IPS-18c (cell line): ENCODE data around the gene KRTCAP3.
"Not testable (repeated sequence)": the region's sequence is repeated elsewhere in the genome, so short reads cannot be mapped to it uniquely, and the experiment has no call there.

Experiments used
- H3K4me3 ChIP-seq: 2 replicates; pipeline ENCODE4 v1.7.0; 2013; ENCODE audit warnings: low read depth, mild to moderate bottlenecking, low read length, moderate library complexity; ENCODE audit not compliant: insufficient read depth
- H3K9me3 ChIP-seq: one replicate; pipeline ENCODE4 v1.6.1; 2013; ENCODE audit warnings: mild to moderate bottlenecking, low read length, moderate library complexity; ENCODE audit not compliant: control insufficient read depth, insufficient read depth

Gene KRTCAP3, protein sequence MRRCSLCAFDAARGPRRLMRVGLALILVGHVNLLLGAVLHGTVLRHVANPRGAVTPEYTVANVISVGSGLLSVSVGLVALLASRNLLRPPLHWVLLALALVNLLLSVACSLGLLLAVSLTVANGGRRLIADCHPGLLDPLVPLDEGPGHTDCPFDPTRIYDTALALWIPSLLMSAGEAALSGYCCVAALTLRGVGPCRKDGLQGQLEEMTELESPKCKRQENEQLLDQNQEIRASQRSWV

DNA sequence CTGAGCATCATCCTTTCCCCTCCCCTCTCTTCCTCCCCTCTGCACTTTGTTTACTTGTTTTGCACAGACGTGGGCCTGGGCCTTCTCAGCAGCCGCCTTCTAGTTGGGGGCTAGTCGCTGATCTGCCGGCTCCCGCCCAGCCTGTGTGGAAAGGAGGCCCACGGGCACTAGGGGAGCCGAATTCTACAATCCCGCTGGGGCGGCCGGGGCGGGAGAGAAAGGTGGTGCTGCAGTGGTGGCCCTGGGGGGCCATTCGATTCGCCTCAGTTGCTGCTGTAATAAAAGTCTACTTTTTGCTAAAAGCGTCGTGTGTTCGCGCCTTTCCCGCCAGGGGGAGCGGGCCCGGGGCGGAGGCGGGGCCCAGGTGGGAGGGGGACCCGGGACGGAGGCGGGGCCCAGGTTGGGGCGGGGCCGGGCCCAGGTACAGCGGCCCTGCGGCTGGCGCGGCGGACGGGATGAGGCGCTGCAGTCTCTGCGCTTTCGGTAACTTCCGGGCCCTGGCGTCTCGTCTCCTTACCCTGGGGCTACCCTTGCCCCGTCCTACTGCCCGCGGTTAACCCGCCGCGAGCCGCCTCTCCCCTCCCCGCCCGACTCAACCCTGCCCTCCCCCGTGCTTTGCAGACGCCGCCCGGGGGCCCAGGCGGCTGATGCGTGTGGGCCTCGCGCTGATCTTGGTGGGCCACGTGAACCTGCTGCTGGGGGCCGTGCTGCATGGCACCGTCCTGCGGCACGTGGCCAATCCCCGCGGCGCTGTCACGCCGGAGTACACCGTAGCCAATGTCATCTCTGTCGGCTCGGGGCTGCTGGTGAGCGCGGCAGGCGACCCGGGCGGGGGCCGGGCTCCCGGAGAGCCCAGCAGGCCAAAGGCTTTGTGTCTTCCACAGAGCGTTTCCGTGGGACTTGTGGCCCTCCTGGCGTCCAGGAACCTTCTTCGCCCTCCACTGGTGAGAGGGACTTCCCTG lies at the start of gene KRTCAP3:
KRTCAP3 (plus strand) TSS at position 424 of the 962 bp plus-strand sequence; CDS start at position 456, 32 bp downstream.
- H3K9me3 ChIP-seq: no peaks in the 10 kb centered on the region
- peak within 1 kb of the TSS; percentile 63 for H3K4me3 ChIP-seq

DNA sequence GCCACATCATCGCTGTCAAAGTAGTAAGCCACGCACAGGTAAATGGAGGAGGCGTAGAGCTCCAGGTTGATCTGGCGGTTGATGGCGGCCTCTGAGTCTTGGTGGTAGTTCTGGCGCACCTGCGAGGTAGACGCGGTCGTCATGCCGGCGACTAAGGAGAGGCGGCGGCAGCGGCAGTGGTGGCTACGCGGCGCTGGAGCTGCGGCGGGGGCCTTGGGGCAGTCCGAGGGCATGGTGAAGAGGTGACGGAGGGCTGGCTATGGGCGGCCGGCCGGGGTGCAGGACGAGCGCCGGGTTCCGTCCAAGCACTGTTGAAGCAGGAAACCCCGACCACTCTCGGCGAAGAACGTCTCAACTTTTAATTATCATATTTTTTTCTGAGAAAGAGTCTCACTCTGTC lies 49.0 kb upstream of the KRTCAP3 start:
- no peak overlapping the region for H3K4me3 ChIP-seq
- H3K9me3 ChIP-seq: no peaks in the 10 kb centered on the region

DNA sequence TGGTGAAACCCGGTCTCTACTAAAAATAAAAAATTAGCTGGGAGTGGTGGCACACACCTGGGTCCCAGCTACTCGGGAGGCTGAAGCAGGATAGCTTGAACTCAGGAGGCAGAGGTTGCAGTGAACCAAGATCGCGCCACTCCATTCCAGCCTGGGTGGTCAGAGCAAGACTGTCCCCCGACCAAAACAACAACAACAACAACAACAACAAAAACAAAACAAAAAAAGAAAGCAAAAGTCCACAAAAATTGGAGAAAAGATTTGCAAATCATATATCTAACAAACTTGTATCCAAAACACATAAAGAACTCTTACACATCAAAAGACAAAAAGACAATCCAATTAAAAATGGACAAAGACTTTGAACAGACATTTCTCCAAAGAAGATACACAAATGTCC lies 43.2 kb upstream of the KRTCAP3 start:
- no peak overlapping the region for H3K4me3 ChIP-seq
- H3K9me3 ChIP-seq: no peaks in the 10 kb centered on the region

DNA sequence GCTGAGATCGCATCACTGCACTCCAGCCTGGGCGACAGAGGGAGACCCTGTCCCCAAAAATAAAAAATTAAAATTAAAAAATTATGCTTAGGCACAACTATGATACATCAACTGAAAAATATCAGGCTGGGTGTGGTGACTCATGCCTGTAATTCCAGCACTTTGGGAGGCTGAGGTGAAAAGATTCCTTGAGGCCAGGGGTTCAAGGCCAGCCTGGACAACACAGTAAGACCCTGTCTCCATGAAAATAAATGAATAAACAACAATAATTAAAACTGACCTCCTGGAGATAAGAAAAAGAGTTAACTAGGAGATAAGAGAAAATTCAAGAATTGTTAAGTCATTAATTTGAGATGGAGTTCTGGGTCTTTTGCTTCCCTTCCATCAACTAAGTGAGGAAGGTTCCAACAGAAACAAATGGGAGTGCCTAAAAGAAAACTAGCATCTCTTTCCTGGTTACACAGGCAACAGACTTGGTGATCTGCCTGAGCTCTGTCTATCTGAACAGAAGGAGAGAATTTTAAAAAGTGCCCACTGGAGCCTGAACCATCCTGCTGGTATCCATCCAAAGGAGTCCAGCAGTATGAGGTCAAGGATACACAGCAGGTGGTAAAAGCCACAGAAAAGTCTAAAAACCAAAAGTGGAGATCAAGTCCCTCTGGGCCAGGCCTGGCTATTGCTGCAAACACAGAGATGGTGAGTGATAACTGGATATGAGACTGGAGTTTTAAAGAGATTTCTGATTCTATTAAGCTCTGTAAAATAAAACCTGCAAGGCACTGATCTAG lies 41.6 kb upstream of the KRTCAP3 start:
- Histone ChIP-seq H3K4me3 (no peak overlapping the region), H3K9me3 (no peaks in the 10 kb centered on the region)

DNA sequence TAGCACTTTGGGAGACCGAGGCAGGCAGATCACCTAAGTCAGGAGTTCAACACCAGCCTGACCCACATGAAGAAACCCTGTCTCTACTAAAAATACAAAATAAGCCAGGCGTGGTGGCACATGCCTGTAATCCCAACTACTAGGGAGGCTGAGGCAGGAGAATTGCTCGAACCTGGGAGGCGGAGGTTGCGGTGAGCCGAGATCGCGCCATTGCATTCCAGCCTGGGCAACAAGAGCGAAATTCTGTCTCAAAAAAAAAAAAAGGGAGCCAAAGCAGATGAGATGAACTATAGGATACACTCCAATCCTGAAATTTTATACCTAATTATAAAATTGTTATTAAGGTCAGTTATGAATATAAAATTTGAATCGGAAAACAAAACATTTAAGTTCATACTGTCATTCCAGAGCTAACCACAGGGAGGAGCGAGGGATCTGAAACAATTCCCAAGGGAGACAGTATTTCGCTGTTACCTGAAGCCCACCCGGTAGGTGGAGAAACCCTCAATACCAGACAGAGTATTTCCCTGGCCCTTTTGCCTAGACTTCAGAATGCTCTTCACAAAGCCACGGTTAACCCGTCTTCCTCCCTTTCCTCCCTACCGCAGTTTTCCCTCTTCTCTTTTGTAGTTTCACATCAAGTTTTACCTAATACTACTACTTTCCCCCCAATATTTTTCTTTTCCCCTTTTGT lies 34.2 kb upstream of the KRTCAP3 start:
- peak overlapping the region; percentile 93 for H3K4me3 ChIP-seq

DNA sequence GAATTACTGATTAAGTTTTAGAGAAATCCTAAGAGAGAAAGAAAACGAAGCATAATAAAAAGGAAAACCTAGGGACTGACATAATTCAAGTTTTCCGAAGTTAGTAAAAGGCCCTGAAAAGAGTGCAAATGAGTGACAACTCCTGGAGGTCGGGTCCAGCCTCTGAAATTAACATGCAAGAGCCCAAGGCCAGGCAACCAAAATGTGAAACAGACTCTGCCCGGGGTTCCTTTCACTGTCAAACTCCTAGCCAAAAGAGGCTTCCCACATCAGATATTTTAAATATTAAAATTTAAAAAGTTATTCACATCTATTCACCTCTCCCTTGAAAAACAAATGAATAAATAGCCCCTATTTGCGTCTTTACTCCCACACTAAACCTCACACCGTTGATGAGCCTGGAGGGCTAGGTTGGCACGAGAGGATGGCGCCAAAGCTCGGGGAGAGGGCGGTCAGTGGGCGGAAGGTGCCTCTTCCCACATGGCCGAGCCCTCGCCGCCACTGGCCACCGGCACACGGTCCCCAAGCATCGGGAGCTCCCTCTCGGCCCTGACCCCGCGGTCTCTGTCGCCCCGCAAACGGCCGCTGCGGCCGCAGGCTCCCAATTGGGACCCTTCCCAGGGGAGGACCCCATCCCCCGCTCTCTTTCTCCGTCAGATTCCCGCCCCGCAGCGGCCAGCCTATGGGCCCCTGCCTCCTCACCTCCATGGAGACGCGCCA lies 33.4 kb upstream of the KRTCAP3 start:
- peak overlapping the region; percentile 93 for H3K4me3 ChIP-seq
- H3K9me3 ChIP-seq: peaks cover 2% of the 10 kb centered on the region

More for the DNA sequence above, 34.2 kb upstream of the KRTCAP3 start:
- peaks cover 2% of the 10 kb centered on the region for H3K9me3 ChIP-seq

DNA sequence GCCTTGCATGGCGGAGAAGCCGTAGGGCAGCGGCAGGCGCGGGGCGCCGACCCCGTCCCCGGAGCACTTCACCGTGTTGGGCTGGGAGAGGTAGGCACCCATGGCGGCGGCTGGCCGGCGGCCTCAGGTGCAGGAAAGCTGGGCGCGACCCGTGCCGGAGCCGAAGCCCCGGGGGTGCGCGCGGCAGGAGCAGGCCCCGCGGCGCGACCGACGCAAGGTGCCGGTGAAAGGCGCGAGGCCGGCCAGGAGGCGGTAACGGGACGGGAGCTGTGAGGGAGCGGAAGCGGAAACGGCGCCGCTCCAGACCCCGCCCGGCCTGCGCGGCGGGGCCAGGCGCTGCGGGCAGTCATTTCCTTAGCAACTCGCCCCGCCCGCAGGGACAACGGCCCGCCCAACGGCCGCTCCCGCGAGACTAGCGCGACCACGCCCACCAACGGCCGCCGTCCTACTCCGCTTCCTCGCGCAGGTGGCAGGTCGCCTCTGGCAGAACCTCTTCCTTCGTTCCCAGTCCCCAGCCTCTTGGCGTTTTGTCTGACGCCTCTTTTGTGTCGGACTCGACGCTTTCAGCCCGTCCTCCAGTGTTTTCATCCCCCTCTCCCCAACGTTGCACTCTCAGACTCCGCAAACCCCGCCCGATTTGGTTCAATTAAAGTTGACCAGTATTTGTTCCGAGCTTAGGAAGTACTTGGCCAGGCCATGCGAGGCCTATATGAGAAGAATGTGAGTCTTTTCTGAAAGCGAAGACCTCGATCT lies 32.7 kb upstream of the KRTCAP3 start, which contains the start of gene PPM1G:
PPM1G (minus strand) TSS at position 271 of the 753 bp plus-strand sequence; CDS start at position 102, 169 bp downstream.
- H3K4me3 ChIP-seq: peak within 1 kb of the TSS; percentile 93
- peaks cover 2% of the 10 kb centered on the region for H3K9me3 ChIP-seq

DNA sequence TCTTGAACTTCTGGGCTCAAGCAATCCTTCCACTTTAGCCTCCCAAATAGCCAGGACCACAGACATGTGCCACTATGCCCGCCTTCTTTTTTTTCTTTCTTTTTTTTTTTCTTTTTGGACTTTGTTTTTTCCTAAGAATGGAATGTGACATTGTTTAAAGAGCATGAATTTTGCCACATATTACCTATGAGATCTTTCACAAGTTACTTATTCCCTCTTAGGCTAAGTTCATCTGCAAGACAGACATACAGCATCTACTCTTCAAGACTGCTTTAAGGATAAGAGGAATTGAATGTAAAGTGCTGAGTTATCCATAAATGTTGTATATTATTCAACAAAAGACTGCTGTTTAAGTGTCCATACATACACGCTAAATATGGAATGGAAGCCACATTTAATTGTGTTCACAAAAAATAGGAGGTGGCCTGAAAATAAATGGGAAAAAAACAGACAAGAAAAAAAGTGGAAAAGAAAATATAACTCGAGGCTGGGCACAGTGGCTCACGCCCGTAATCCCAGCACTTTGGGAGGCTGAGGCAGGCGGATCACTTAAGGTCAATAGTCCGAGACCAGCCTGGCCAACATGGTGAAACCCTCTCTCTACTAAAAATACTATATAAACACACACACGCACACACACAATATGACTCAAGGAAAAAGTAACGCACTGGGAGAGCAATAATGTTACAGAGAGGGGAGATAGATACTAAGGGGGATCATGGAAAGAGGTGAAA lies 29.6 kb upstream of the KRTCAP3 start:
- Histone ChIP-seq H3K9me3 (peaks cover 2% of the 10 kb centered on the region), H3K4me3 (no peak overlapping the region)

DNA sequence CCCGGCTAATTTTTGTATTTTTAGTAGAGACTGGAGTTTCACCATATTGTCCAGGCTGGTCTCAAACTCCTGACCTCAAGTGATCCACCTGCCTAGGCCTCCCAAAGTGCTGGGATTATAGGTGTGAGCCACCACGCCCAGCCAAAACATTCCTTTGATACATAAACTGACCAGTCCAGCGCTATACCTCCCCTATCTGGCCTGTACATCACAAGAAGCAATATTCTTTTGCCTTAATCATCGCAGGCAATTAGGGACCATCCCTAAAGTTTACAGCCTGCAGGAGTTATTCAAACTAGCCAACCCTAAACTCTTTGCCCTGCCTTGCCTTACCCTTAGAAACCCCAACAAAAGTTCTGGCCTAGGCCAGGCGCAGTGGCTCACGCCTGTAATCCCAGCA lies 26.0 kb upstream of the KRTCAP3 start:
- peaks cover under 1% of the 10 kb centered on the region for H3K9me3 ChIP-seq

DNA sequence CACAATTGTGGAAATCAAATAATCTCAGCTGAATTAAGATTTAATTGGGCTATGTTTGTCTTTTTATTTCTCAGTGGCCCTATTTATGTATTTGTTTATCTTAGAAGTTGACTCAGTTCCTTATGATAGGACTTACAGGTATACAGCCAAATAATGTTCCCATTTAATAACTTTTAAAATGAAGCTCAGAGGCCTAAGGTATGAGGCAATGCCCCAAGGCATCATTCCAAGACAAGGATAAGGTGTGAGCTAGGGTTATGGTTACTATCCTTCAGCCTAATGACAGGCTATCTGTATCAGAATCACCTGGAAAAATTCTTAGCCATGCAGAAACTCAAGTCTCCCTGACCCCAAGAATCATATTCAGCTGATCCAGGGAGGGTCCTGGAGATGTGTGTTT lies 21.2 kb upstream of the KRTCAP3 start:
- H3K9me3 ChIP-seq: no peaks in the 10 kb centered on the region
- H3K4me3 ChIP-seq: no peak overlapping the region

More for the DNA sequence above, 26.0 kb upstream of the KRTCAP3 start:
- no peak overlapping the region for H3K4me3 ChIP-seq

DNA sequence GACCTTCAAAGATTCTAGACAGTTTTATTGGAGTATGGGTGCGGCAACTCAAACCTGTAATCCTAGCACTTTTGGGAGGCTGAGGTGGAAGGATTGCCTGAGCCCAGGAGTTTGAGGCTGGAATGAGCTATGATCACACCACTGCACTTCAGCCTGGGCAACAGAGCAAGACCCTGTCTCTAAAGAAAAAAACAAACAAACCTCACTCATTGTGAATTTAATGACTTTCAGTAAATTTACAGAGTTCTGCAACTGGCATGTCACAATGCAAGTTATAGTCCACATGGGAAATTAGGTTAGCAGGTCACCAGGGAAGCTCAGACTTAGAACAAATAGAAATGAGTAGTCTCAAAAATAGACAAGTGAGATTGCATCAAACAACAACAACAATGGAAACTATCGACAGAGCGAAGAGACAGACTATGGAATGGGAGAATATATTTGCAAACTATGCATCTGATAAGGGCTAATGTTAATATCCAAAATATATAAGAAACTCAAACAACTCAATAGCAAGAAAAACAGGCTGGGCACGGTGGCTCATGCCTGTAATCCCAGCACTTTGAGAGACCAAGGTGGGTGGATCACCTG lies 20.4 kb upstream of the KRTCAP3 start:
- Histone ChIP-seq H3K9me3 (no peaks in the 10 kb centered on the region), H3K4me3 (no peak overlapping the region)

DNA sequence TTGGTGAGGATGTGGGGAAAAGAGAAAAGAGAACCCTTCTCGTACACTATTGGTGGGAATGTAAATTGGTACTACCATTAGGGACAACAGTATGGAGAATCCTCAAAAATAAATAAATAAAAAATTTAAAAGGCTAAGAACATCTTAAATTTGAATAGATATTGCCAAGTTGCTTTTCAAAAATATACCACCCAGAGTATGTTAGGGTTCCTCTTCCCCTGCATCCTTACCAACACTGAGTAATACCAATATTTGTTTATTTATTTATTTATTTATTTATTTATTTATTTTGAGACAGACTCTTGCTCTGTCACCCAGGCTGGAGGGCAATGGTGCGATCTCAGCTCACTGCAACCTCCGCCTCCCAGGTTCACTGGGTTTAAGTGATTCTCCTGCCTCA lies 19.2 kb upstream of the KRTCAP3 start:
- H3K9me3 ChIP-seq: no peaks in the 10 kb centered on the region
- no peak overlapping the region for H3K4me3 ChIP-seq

DNA sequence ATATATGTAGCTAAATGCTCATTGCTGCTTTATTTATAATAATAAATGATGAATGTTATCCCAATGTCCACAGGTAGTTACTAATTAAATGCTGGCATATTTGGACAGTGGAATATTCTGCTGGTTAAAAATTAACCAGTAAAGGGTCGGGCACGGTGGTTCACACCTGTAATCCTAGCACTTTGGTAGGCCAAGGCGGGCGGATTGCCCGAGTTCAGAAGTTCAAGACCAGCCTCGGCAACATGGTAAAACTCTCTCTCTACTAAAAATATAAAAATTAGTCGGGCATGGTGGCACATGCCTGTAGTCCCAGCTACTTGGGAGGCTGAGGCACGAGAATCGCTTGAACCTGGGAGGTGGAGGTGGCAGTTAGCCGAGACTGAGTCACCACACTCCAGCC lies 17.1 kb upstream of the KRTCAP3 start:
- H3K4me3 ChIP-seq, H3K9me3 ChIP-seq: not testable (repeated sequence)

DNA sequence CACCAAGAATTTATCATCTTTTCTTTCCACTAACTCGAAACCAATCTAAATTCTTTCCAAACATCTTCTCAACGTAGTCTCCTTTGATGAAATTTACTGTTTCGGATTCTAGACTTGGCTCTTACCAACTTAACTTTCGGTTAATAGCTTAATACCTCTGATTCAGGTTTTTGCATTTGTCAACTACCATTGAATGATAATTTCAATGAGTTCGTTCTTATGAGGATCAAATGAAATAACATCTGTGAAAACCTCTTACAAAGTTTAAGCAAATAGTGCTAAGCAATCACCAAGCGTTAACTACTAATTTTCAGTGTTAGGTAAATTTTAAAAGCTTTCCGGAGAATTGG lies 14.3 kb upstream of the KRTCAP3 start:
- H3K4me3 ChIP-seq: peak overlapping the region; percentile 98
- H3K9me3 ChIP-seq: no peaks in the 10 kb centered on the region
